Islet of Langerhans (tissue), 1 donor: ENCODE measurements around the gene ANXA4.
"Not testable (repeated sequence)": the region's sequence is repeated elsewhere in the genome, so short reads cannot be mapped to it uniquely, and the experiment has no call there.

Experiments
- FAIRE-seq: peaks from one replicate; lab custom pipeline; 2011; peaks lifted over from hg19 to GRCh38; lab: Jason Lieb, UNC

The ANXA4 gene

DNA sequence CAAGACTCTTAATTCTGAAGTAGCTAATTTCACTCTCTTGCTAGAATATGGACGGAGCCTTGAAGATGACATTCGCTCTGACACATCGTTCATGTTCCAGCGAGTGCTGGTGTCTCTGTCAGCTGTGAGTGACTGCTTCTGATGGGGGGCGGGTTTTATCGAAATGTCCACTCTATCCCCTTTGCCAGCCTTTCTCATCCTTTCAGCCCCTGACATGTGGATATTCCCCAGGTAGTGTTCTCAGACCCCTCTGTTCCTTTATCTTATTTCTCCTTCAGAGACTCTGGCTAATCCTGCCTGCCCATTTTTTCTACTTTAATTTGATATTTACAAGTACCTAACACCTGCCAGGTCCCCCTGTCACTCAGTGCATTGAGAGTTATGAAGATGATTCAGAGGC is 68.6 kb downstream of the ANXA4 start:
- no peak for FAIRE-seq

DNA sequence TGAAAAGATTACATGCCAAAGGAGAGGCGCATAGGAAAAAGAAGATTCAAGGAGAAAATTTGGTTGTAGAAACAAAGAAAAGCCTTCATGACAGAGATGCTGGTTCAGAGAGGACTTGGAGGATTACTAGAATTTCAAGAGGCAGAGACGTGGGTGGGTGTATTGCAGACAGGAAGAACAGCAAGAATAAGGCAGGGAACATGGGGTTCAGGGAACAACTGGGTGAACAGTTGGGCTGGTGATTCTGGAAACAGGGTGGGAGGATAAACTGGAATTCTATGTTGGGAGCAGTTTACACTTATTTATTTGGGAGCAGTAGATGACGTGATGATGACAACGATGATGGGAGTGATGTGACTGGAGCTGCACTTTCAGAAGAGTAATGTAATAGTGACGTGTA is 69.1 kb downstream of the ANXA4 start:
- no peak for FAIRE-seq

DNA sequence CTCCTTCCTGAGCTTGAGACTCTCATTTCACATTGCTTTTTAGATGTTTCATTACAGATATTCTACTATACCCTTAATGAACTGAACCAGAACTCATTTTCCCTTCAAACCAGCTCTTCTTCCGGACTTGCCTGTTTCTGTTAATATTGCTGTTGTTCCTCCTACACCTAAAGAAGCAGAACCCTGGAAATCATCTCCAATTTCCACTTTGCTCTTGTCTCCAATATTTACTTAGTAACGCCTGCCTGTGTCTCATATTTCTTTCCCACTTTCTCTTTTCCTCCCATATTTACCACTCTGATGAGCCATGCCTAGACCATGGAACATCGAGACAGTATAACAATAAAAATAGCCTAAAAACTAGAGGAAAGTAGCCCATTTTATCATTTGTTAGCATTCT is 69.7 kb downstream of the ANXA4 start:
- no peak for FAIRE-seq

DNA sequence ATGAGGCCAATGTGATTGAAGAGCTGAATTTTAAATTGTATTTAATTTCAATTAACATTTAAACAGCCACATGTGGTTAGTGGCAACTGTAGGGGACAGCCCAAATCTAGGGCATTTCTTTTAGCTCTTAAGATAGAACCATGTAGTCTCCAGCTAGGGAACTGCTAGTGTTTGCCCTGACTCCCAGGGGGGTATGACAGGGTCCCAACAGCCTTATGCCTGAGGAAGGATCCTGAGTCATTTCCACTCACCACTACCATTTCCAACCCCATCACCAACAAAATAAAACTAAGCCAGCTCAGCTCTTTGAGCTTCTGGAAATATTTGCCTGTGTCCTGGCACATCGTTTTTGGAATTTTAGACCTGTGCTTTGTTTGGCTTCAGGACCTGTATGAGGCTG is 73.8 kb downstream of the ANXA4 start:
- FAIRE-seq, result no peak

DNA sequence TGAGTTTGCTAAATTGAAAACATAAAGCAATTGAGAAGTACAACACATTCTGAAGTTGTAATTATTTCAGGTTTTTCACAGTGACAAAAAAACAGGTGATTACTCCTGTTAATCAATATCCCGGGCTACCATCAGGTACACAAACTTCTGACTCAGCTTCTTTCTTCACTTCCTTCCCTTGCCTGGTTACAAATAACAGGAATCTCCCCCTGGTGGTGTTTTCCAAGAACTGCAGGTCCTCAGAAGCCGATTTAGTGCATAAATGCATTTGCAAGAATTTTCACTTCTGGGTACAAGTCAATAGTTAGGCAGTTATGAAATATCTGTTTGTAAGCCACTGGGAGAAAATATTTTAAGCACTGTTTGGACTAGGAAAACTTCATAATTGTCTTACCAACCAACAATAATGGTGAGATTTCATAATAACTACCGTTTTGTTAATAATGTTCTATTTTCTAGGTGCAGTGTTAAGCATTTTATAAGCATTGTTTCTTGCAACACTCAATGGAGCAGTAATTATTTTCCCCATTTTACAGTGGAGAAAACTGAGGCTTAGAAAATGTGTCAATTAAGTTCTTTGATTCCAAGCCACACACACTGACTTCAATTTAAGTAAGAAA is 75.1 kb downstream of the ANXA4 start:
- peak; percentile 98 for FAIRE-seq

DNA sequence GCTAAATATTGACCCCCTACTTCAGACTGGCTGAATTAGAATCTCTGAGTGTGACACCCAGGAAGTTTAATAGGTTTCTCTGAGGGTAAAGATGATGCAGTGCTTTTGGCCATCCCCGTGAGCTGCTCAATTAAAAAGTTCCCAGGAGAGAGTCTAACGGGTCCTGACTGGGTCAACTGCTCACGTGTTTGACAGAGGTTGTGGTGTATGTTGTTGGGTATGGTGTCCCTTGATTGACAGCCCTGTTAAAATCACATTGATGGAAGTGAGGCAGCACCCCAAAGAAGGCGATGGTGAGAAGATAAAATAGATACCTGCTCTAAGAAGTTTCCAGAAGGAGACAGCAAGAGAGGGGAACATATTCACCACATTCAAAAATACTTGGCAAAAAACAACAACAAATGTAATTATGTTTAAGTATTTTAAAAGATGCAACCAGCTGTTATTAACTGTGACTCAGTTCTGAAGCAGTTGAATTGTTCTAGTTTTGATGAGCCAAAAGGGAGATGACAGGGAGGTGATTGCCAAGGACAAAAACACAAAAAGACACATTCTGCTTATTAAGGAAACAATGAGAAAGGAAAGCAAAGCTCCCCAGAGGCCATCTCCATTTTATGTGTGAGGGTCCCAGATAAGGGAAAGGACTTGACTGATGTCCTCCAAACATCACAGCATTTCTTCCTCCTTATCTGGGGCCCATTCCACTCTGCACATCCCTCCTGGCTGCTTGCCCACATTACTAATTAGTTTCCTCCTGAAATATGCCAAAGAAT is 76.0 kb downstream of the ANXA4 start:
- FAIRE-seq, result no peak

DNA sequence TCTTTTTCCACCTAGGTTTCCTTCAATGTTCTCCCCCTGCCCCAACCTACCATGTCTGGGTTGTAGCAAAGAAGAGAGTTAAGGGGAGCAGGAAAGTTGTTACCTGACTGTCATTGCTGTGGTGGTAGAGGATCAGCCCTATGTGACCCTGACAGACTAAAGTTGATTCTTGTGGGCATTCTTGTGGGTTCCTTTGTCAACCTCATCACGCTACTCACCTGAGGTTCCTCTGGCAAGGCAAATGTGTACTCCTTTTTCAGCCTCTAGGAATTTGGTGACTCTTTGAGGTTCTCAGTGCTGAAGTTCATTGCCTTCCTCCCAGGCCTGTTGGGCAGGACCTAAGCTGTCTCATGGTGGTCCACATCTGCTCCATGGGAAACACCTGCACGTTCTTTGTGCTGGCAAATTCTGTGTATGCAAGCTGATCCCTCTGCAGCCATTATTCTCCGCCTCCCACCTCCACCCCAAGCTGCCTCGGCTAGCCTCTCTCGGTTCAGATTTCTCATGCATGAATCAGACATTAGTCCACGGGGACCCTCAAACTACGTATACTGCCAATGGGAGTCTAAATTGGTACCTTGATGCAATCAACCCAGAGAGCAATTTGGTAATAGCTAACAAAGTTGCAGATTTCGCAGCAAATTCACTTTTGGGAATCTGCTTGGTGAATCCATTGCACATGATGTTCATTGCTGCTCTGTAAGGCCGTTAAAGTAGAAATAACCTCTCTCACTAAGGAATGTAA is 86.0 kb downstream of the ANXA4 start:
- FAIRE-seq, result no peak

DNA sequence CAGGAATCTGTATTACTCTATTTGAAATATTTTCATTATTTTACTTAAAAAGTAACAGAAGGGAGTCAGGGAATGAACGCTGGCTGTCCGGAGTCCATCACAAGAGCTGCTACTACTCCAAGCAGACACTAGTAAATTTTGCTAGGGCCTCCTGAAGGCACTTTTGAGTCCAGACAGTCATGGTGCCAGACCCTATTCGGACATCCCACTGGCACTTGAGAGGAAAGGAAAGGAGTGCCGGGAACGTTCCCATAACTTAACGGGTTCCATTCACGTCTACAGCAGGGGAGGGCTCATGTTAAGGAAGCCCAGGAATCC is 87.0 kb downstream of the ANXA4 start:
- no peak for FAIRE-seq

DNA sequence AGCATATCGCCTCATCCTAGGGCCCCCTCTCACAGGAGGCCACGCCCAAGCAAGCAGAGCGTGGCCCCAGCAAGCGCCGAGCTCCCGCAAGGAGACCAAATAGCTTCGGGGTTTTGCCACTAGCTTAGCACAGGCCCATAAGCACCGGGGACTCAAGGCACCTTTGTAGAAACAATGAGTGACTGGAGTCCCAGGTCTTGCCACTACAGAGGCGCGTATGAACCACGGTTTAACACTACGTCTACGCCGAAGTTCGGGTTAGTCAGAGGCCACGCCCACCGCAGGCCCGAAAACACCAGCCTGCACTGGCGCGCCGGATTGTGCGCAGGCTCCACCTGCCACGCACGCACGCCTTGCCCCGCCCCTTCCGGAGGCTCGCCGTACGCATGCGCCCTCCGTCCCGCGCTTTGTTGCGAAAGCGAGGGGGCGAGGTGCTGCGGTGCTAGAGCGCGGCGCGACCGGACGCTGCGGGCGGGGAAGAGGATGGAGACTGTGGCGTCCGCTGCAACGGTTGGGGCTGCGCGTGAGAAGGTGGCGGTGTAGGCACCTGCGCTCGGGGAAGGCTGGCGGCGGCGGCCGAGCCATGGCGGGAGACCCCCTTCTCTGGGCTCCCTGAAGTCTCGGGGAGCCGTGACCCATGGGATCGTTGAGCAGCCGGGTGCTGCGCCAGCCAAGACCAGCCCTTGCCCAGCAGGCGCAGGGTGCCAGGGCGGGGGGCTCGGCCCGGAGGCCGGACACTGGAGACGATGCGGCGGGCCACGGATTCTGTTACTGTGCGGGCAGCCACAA is 87.5 kb downstream of the ANXA4 start, which contains the start of gene GMCL1:
Gene GMCL1 (plus strand): TSS at position 405 of the 789 bp plus-strand sequence. CDS start 233 bp downstream, at position 638.
- no peak for FAIRE-seq

DNA sequence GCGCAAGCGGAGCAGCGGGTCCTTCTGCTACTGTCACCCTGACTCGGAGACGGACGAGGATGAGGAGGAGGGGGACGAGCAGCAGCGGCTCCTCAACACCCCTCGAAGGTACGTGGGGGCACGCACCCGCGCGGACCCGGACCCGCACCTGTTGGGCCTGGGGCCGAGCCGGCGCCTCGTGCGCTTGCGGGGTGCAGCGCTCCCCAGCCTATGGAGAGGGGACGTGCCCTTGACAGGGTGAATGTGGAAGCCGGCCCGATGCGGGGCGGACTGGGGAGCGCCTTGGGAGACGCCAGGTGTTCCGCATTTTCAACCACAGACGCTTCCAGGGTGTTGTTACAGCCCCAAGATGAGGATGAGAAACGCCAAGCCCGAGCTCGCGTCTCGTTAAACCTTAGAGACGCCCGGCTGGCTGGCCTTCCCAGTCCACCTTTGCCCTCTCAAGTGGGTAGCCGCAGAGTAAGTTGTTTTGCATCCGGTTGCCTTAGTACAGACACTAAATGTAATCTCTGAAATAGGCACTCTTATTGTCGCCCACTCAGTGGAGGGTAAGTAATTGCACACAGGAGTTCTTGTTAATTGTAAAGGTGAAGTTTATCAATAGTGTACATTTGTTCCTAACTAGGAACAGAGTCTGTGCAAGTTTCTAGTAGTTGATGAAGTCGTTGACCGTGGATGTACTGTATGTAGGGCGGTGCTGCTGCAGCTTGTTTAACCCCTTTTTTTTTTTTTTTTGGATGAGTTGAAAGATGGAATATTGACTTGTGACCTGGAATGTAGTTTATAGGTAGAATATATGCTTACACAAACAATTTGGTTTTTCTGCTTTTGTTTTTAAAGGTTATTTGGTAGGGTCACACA is 88.3 kb downstream of the ANXA4 start:
- FAIRE-seq, result no peak

DNA sequence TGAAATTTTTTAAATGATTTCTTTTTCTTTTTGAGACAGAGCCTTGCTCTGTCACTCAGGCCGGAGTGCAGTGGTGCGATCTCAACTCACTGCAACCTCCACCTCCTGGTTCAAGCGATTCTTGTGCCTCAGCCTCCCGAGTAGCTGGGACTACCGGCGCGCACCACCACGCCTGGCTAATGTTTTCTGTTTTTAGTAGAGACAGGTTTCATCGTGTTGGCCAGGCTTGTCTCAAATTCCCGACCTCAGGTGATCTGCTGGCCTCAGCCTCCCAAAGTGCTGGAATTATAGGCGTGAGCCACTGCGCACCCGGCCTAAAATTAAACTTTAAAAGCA is 88.9 kb downstream of the ANXA4 start:
- FAIRE-seq, result not testable (repeated sequence)

DNA sequence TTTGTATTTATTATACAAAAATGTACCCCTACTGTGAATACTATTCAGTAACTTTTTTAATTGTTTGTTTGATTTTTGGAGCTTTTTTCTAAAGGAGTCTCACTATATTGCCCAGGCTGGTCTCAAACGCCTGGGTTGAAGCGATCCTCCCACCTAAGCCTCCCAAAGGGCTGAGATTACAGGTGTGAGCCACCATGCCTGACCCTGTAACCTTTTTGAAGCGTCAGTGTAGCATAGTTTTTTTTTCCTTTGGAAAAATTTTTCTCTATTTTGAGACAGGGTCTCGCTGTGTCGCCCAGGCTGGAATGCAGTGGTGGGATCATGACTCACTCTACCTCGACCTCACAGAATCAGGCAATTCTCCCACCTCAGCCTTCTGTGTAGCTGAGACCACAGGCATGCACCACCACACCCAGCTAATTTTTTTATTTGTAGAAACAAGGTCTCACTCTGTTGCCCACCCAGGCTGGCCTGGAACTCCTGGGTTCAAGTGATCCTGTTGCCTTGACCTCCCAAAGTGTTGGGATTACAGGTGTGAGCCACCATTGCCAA is 89.5 kb downstream of the ANXA4 start:
- no peak for FAIRE-seq

DNA sequence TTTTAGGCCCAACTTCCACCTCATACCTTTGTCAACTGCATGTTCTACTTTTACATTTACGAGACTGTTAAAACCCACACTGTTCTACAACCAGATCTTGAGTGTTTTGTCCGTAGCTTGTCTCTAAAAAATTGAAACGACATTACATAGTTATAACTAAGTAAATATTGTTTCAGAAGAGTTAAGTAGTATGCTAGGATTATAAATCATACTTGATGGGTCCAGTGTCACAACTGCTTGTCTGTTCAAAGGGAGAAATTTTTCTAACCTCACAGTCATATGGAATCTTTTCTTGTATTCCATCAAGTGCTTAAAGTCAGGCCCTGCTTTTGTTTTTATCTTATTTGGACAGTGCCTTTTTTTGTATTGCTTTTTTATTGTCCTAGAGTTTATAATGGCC is 91.8 kb downstream of the ANXA4 start:
- no peak for FAIRE-seq

DNA sequence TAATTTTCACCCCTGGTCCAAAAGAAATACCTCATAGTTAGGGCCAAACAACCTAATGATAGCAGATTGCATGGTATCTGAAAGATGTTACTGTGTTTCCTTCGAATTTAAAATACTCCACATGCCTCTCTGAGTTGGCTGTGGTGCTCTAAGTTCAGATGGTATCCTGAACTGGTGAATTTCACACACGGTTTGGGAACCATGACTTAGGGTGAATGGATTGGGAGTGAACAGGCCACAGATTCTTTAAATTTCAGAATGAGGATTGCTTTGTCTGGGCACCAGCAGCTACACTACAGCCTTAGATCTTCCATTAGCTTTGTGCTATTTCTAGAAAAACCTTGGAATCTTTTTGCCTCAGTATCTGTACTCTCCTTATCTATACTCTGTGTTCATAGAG is 93.7 kb downstream of the ANXA4 start:
- no peak for FAIRE-seq

DNA sequence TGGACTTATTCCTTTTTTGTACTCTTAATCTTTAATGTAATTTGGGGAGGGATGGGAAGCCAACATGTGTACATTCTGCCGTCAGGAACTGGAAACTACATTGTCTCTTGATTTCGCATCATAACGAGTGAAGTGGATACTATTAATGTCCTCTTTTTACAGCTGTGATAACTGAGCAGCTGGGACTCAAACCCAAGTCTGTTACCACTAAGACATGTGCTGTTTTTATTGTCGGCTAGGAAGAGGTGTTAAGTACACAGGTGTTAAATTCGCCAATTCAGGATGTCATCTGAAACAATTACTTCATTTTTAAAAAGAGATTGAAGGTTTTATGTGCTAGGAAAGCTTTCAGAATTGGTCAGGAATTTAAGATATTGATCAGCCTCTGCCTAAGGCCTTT is 94.4 kb downstream of the ANXA4 start:
- no peak for FAIRE-seq

DNA sequence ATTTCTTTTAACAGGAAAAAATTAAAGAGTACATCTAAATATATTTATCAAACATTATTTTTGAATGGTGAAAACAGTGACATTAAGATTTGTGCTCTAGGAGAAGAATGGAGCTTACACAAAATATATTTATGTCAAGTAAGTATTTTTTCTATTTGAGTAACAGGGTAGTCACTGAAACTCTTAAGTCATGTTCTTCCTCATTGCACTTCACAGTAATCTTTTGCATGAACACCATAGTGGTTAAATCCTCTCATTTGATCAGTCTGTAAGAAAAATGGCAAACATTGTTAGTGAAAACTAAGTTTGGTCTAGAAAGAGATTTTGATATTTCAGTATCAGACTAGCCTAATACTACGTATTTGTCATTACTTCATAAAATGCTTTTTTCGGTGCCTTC is 95.6 kb downstream of the ANXA4 start:
- FAIRE-seq, result no peak

DNA sequence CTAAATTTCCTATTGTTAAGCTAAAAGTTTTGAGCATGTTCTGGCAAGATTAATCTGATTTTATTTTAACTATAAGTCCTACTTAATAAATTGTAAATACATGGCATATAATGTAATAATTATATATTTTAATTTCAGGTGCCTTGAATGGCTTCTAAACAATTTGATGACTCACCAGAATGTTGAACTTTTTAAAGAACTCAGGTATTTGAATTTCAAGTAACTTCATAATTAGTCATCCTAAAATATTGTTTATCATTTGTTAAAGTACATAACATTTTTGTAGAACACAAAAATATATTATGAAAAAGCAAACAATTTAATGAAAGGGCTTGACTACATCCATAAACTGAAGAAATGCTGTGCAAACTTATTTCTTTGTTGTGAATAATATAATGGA is 102.1 kb downstream of the ANXA4 start:
- FAIRE-seq, result no peak

DNA sequence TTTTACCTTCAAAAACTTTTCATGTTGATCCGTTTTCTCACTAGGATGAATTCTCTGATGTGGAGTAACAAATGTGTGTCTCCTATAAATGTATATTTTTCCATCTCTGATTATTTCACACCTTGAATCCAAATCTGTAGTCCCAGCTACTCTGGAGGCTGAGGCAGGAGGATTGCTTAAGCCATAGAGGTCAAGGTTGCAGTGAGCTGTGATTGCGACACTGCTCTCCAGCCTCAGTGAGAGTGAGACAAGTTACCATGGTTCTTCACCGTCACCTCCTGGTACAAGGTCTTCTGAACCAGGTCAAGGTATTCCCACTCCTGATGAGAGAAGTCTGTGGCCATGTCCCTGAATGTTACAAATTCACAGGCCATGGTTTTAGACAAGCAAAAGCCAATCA is 102.6 kb downstream of the ANXA4 start:
- no peak for FAIRE-seq

DNA sequence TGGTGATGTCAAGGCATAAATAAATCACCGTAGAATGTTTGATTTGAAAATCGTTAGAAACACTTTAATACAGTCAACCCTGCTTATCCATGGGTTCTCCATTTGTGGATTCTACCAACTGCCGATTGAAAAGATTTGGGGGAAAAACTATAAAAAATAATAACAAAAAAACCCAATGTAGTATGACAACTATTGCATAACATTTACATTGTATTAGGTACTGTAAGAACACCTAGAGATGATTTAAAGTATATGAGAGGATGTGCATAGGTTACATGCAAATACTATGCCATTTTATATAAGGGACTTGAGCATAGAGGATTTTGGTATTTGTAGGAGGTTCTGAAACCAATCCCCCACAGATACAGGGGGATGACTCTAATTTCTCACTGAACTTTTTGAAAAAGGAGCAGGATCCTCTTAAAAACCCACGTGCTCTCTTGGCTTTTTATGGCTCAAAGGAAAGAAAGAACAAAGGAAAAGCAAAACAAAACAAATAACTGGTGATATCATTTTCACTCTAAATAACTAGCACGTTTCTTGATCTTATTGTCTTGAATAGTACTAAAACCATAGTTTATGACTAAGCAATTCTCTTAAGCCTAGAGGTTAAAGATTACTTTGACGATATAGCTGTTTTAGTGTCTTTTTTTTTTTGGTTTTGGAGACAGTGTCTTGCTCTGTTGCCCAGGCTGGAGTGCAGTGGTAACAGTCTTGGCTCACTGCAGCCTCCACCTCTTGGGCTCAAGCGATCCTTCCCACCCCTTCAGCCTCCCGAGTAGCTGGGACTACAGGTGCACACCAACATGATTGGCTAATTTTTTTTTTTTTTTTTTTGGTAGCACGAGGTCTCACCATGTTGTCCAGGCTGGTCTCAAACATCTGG is 104.5 kb downstream of the ANXA4 start:
- FAIRE-seq, result no peak

DNA sequence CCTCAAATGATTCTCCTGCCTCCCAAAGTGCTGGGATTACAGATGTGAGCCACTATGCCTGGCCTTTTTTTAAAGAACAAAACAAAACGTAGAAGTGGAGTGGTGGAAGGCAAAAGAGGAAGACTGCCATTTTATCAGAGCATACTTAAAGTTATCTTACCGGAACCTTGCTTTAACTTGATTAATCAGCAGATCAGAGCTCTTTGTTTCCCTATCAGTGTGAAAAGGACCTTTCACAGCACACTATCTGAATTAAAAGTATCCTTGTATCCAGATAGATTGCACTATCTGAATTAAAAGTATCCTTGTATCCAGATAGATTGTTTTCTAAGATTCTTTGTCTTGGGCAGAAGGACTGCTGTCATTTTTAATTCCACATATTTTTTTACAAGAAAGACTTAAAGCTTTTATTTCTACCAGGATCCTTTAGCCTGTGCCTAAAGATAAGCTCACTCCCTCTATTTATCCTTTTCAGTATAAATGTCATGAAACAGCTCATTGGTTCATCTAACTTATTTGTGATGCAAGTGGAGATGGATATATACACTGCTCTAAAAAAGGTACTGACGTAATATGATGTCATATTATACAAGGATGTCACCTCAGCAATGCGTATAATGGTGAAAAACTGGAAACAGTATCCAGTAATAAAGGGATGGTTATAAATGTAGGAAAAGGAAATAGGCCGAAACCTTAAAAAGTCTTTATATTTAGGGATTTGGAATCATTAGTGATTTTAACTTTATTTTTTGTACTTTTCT is 105.3 kb downstream of the ANXA4 start:
- no peak for FAIRE-seq
